CD4-positive, alpha-beta memory T cell (primary cell): ENCODE results near the gene SPATA2. TPM values are rescaled to one million over a fixed set of nuclear protein-coding genes. Genes with fewer than 3 reads are reported as not detected.
"Not testable (repeated sequence)": the region's sequence is repeated elsewhere in the genome, so short reads cannot be mapped to it uniquely, and the experiment has no call there.

Source experiments
- CTCF ChIA-PET: fragments of 350-600 bp; sonication (Branson Sonifier 250); formaldehyde crosslinking; loops from one replicate; lab custom pipeline; 2021; ENCODE audit warnings: inconsistent platforms; ENCODE audit not compliant: partially characterized antibody; lab: Charles Lee
- POLR2A ChIA-PET: fragments of 350-600 bp; sonication (Branson Sonifier 250); formaldehyde crosslinking; loops from one replicate; lab custom pipeline; 2021; ENCODE audit not compliant: partially characterized antibody; lab: Charles Lee
- DNase-seq, 5 donors: peaks; one replicate each; pipeline versions ENCODE4 v3.0.0 to v3.0.0-alpha.2; 2020 to 2022; ENCODE audit warnings: mixed read lengths in 1 of 5
- H3K27ac ChIP-seq: one replicate; pipeline ENCODE4 v1.7.0; 2013; ENCODE audit warnings: low read depth, low read length
- H3K27me3 ChIP-seq: 2 replicates; pipeline ENCODE4 v1.7.0; 2013; ENCODE audit warnings: mild to moderate bottlenecking, low read length, moderate library complexity; ENCODE audit not compliant: insufficient read depth
- H3K36me3 ChIP-seq: 2 replicates; pipeline ENCODE4 v1.7.0; 2013; ENCODE audit warnings: mild to moderate bottlenecking, low read length, moderate library complexity; ENCODE audit not compliant: insufficient read depth
- H3K4me1 ChIP-seq: 2 replicates; pipeline ENCODE4 v1.7.0; 2013; ENCODE audit warnings: mild to moderate bottlenecking, low read length, moderate library complexity; ENCODE audit not compliant: insufficient read depth
- H3K4me3 ChIP-seq, 2 donors: one replicate each; pipeline ENCODE4 v1.7.0; 2013; ENCODE audit warnings: low read length in 2 of 2, mild to moderate bottlenecking in 1 of 2
- H3K9me3 ChIP-seq, 2 donors: one replicate each; pipeline ENCODE4 v1.7.0; 2013; ENCODE audit warnings: low read length in 2 of 2, control low read depth in 1 of 2; ENCODE audit not compliant: control insufficient read depth in 1 of 2
- H3K27ac Mint-ChIP-seq, 7 donors: one replicate each; pipeline ENCODE4 v1.8.0; 2020 to 2021; ENCODE audit warnings: mixed read lengths in 7 of 7, mild to moderate bottlenecking in 6 of 7, inconsistent platforms in 3 of 7, moderate library complexity in 3 of 7
- H3K27me3 Mint-ChIP-seq, 2 donors: one replicate each; pipeline ENCODE4 v1.8.0; 2020 to 2021; ENCODE audit warnings: mixed read lengths in 2 of 2
- H3K36me3 Mint-ChIP-seq, 2 donors: one replicate each; pipeline ENCODE4 v1.8.0; 2020 to 2021; ENCODE audit warnings: mixed read lengths in 2 of 2, inconsistent platforms in 1 of 2, mild to moderate bottlenecking in 1 of 2
- H3K4me1 Mint-ChIP-seq, 4 donors: one replicate each; pipeline ENCODE4 v1.8.0; 2020 to 2021; ENCODE audit warnings: mixed read lengths in 4 of 4, mild to moderate bottlenecking in 1 of 4
- H3K4me3 Mint-ChIP-seq, 8 donors: one replicate each; pipeline ENCODE4 v1.8.0; 2020 to 2021; ENCODE audit warnings: mixed read lengths in 8 of 8, mild to moderate bottlenecking in 7 of 8, moderate library complexity in 6 of 8, inconsistent platforms in 3 of 8
- H3K9me3 Mint-ChIP-seq, 8 donors: one replicate each; pipeline ENCODE4 v1.8.0; 2020 to 2021; ENCODE audit warnings: mixed read lengths in 8 of 8, mild to moderate bottlenecking in 5 of 8, inconsistent platforms in 3 of 8, moderate library complexity in 1 of 8
- intact Hi-C: fragments of 100-400 bp; cut with micrococcal nuclease; formaldehyde crosslinking; loops from one replicate; pipeline ENCODE4 v1.15.1; 2023
- polyA plus RNA-seq, 2 donors: library from polyadenylated mRNA; unstranded; fragments of 300-500 nt; fragmentation: Illumina TruSeq; gene quantifications; one replicate each; pipeline ENCODE4 v1.2.3, GENCODE V29; 2021
- total RNA-seq, 2 experiments: library from RNA; stranded (reverse); gene quantifications; one replicate each; pipeline ENCODE4 v1.2.3, GENCODE V29; 2021

SPATA2 gene
- total RNA-seq: 1 to 10 TPM; 8.7 to 9.3 TPM
- polyA plus RNA-seq: 1 to 10 TPM; 2.6 to 6.9 TPM

- peak; percentile 93 to 97 (median 94) for DNase-seq
- intact Hi-C loops: loop anchor here (1.0 to 10.0 kb wide), 6 partner anchors 13 to 637 kb away; partner anchors contain the start of genes B4GALT5, RNF114, SLC9A8 and ZNFX1
- CTCF ChIA-PET: interaction anchor here (1.2 to 3.1 kb wide), 5 partner anchors 11 to 20 kb away, joined by 3 to 17 read pairs (median 4); partner anchors contain the start of gene RNF114
- Mint-ChIP-seq H3K9me3 (peaks cover 0 to 3% (median 0%) of the 10 kb centered on the region in 8 donors), H3K27ac (peak within 1 kb of the TSS; percentile 98 to 100 (median 100)), H3K27me3 (peaks cover 0 to 2% of the 10 kb centered on the region in 2 donors), H3K4me1 (peaks cover 20 to 47% (median 33%) of the 10 kb centered on the region in 4 donors), H3K4me3 (peak within 1 kb of the TSS; percentile 98 to 99 (median 99)), H3K36me3 (peaks cover 0 to 18% of the 10 kb centered on the region in 2 donors)
- H3K36me3 ChIP-seq: peaks cover under 1% of the 10 kb centered on the region
- H3K4me1 ChIP-seq: peaks cover 24% of the 10 kb centered on the region
- POLR2A ChIA-PET: interaction anchor here (0.6 to 5.2 kb wide), 4 partner anchors 8 to 103 kb away, joined by 3 to 48 read pairs (median 3); partner anchors contain the start of genes RNF114 and SLC9A8
- H3K27me3 ChIP-seq: no peaks in the 10 kb centered on the region
- no peaks in the 10 kb centered on the region for H3K9me3 ChIP-seq
- peak within 1 kb of the TSS; percentile 97 for H3K27ac ChIP-seq
- H3K4me3 ChIP-seq: peak within 1 kb of the TSS; percentile 85 to 99
These were observed at the start of gene SPATA2 for GRCh38 chr20:49915380-49916145. TSS of gene SPATA2 (minus strand) at chr20:49915529. CDS start at chr20:49908490, 7,039 bp downstream.

GRCh38 chr20:49961413-49961812 is 46.1 kb upstream of the SPATA2 start:
- Histone ChIP-seq H3K36me3 (peaks cover 6% of the 10 kb centered on the region), H3K9me3 (no peaks in the 10 kb centered on the region), H3K4me1 (no peaks in the 10 kb centered on the region), H3K4me3 (no peak overlapping the region), H3K27me3 (no peaks in the 10 kb centered on the region), H3K27ac (no peak overlapping the region)
- Mint-ChIP-seq H3K4me1 (peaks cover 0 to 2% (median 0%) of the 10 kb centered on the region in 4 donors), H3K9me3 (no peaks in the 10 kb centered on the region), H3K27me3 (no peaks in the 10 kb centered on the region), H3K4me3 (no peak overlapping the region), H3K27ac (no peak overlapping the region), H3K36me3 (peaks cover 7 to 21% of the 10 kb centered on the region in 2 donors)
- POLR2A ChIA-PET: no interaction called here
- no peak for DNase-seq
- intact Hi-C loops: no loop called here
- CTCF ChIA-PET: no interaction called here

- intact Hi-C loops, H3K4me1 ChIP-seq, H3K4me1 Mint-ChIP-seq, H3K27me3 Mint-ChIP-seq, H3K9me3 ChIP-seq, H3K9me3 Mint-ChIP-seq, H3K27me3 ChIP-seq, DNase-seq, H3K27ac ChIP-seq, H3K4me3 ChIP-seq, H3K4me3 Mint-ChIP-seq: not testable (repeated sequence)
- ChIA-PET POLR2A (interaction anchor here (0.8 kb wide), 1 partner anchor 12 kb away, joined by 3 read pairs; no protein-coding TSS in a partner anchor), CTCF (interaction anchor here (0.6 to 1.3 kb wide), 2 partner anchors 13 to 23 kb away, joined by 3 read pairs; no protein-coding TSS in a partner anchor)
- H3K36me3 ChIP-seq: peaks cover 35% of the 10 kb centered on the region
- H3K27ac Mint-ChIP-seq: peak overlapping the region in 4 of 7 donors; percentile 24 to 91 (median 74)
- peaks cover 27 to 50% of the 10 kb centered on the region in 2 donors for H3K36me3 Mint-ChIP-seq
These were observed 42.0 kb upstream of the SPATA2 start for GRCh38 chr20:49957089-49957938.

- no peaks in the 10 kb centered on the region for H3K27me3 Mint-ChIP-seq
- H3K4me1 ChIP-seq: no peaks in the 10 kb centered on the region
- ChIA-PET CTCF (interaction anchor here (1.3 kb wide), 1 partner anchor 24 kb away, joined by 3 read pairs; no protein-coding TSS in a partner anchor), POLR2A (no interaction called here)
- no peak overlapping the region for H3K27ac ChIP-seq
- H3K4me1 Mint-ChIP-seq: peaks cover 0 to 2% (median 0%) of the 10 kb centered on the region in 4 donors
- no peak overlapping the region for H3K4me3 ChIP-seq
- peaks cover 30 to 55% of the 10 kb centered on the region in 2 donors for H3K36me3 Mint-ChIP-seq
- peaks cover 0 to 3% (median 0%) of the 10 kb centered on the region in 8 donors for H3K9me3 Mint-ChIP-seq
- H3K36me3 ChIP-seq: peaks cover 41% of the 10 kb centered on the region
- no peaks in the 10 kb centered on the region for H3K27me3 ChIP-seq
- intact Hi-C loops: no loop called here
- no peak overlapping the region for H3K4me3 Mint-ChIP-seq
- no peak for DNase-seq
- no peaks in the 10 kb centered on the region for H3K9me3 ChIP-seq
- H3K27ac Mint-ChIP-seq: peak overlapping the region in 1 of 7 donors; percentile 24
These were observed 41.4 kb upstream of the SPATA2 start for GRCh38 chr20:49956689-49957088.

- intact Hi-C loops, POLR2A ChIA-PET, H3K4me3 Mint-ChIP-seq, H3K27me3 ChIP-seq, DNase-seq, H3K4me1 Mint-ChIP-seq, H3K27me3 Mint-ChIP-seq, H3K27ac ChIP-seq, H3K9me3 ChIP-seq, H3K4me3 ChIP-seq, CTCF ChIA-PET, H3K9me3 Mint-ChIP-seq, H3K4me1 ChIP-seq: not testable (repeated sequence)
- Mint-ChIP-seq H3K27ac (peak overlapping the region in 3 of 7 donors; percentile 14 to 86 (median 72)), H3K36me3 (peaks cover 34 to 62% of the 10 kb centered on the region in 2 donors)
- H3K36me3 ChIP-seq: peaks cover 48% of the 10 kb centered on the region
These were observed 40.6 kb upstream of the SPATA2 start for GRCh38 chr20:49955830-49956396.

- no peaks in the 10 kb centered on the region for H3K27me3 ChIP-seq
- intact Hi-C loops: no loop called here
- ChIA-PET CTCF (no interaction called here), POLR2A (no interaction called here)
- Mint-ChIP-seq H3K4me1 (peaks cover 0 to 2% (median 0%) of the 10 kb centered on the region in 4 donors), H3K9me3 (peaks cover 0 to 3% (median 0%) of the 10 kb centered on the region in 8 donors), H3K27ac (peak overlapping the region in 2 of 7 donors; percentile 11 to 17), H3K27me3 (no peaks in the 10 kb centered on the region), H3K36me3 (peaks cover 34 to 69% of the 10 kb centered on the region in 2 donors), H3K4me3 (no peak overlapping the region)
- DNase-seq: no peak
- no peaks in the 10 kb centered on the region for H3K9me3 ChIP-seq
- peaks cover 56% of the 10 kb centered on the region for H3K36me3 ChIP-seq
- H3K4me1 ChIP-seq: no peaks in the 10 kb centered on the region
- no peak overlapping the region for H3K27ac ChIP-seq
- H3K4me3 ChIP-seq: no peak overlapping the region
These were observed 39.8 kb upstream of the SPATA2 start for GRCh38 chr20:49955167-49955566.
